ENCODE results near the gene ZACN. TPM values are rescaled to one million over a fixed set of nuclear protein-coding genes. Genes with fewer than 3 reads are reported as not detected.
A peak's percentile ranks its signal among the peaks of the same experiment; 100 is the strongest.

ZACN gene
- total RNA-seq, 2 experiments from 2014 or later, result 2.3 to 3.0 TPM

DNA sequence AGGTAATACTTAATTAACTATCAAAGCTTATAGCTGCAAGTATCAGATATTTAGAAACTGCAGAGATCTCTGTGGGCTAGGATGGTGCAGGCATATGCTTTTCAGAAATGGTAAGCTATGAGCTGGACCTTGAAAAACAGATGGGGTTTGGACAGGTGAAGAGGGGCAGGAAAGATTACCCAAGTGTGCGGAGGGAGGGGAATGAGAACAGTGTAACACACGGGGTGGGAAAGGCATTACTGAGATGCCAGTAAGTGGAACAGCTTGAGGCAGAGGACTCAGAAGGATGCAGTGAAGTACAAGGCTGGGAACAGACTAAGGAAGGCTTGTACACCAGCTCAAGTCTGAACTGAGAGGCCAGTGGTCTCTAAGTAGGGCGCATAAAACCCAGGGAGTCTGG, 29.7 kb upstream of the ZACN start:
- H3K4me1 Mint-ChIP-seq (ENCODE audit: low read depth), result peaks cover 19% of the 10 kb centered on the region
- no peaks in the 10 kb centered on the region for H3K27me3 Mint-ChIP-seq
- ATAC-seq (no peak), DNase-seq (no peak)
- ChIA-PET POLR2A (interaction anchor here (0.6 kb wide), 1 partner anchor 88 kb away, joined by 3 read pairs; no protein-coding TSS in a partner anchor), CTCF (interaction anchor here (0.8 to 1.8 kb wide), 3 partner anchors 35 to 347 kb away, joined by 3 to 5 read pairs (median 5); no protein-coding TSS in a partner anchor)
- TF ChIP-seq, protein P1, sequence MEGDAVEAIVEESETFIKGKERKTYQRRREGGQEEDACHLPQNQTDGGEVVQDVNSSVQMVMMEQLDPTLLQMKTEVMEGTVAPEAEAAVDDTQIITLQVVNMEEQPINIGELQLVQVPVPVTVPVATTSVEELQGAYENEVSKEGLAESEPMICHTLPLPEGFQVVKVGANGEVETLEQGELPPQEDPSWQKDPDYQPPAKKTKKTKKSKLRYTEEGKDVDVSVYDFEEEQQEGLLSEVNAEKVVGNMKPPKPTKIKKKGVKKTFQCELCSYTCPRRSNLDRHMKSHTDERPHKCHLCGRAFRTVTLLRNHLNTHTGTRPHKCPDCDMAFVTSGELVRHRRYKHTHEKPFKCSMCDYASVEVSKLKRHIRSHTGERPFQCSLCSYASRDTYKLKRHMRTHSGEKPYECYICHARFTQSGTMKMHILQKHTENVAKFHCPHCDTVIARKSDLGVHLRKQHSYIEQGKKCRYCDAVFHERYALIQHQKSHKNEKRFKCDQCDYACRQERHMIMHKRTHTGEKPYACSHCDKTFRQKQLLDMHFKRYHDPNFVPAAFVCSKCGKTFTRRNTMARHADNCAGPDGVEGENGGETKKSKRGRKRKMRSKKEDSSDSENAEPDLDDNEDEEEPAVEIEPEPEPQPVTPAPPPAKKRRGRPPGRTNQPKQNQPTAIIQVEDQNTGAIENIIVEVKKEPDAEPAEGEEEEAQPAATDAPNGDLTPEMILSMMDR (IDR thresholded peaks at IDR 0.05), result no peak
- intact Hi-C loops (cut with micrococcal nuclease), result no loop called here
- no peak overlapping the region for H3K4me3 Mint-ChIP-seq
- H3K9me3 Mint-ChIP-seq, result no peaks in the 10 kb centered on the region
- H3K27ac Mint-ChIP-seq, result peak overlapping the region; percentile 17
- peaks cover 64% of the 10 kb centered on the region for H3K36me3 Mint-ChIP-seq (ENCODE audit: low read depth)

DNA sequence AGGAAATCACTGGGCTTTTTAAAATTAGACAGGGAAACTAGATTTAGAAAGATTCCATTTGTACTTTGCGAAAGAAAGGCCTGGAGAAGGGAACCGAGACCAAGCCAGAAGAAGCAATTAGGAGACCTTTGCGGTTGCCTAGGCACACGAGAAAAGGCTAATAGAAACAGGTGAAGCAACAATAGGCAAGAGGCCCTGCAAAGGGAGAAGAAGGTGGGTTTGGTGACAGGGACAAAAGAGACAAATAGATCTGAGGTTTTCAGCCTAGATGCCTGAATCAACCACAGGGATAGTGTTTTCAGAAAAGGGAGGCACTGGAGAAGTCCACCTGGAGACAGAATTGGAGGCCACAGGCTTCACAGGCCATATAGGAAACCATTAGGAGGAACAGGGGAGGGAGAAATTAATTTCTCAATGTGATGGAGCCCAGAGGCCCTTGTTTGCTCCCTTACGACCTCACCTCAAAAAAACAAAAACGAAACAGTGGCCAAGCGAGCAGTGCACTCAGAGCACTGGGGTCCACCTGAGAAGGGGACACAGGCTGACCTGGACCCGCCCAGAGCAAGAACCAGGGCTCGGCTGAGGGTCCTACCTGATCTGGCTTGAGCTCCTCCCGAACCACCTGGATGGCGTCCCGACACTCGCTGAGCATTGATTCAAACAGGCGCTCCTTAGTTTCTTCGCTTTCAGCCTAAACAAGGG, 29.0 kb upstream of the ZACN start:
- no peaks in the 10 kb centered on the region for H3K27me3 Mint-ChIP-seq
- H3K36me3 Mint-ChIP-seq (ENCODE audit: low read depth), result peaks cover 59% of the 10 kb centered on the region
- ChIA-PET POLR2A (interaction anchor here (0.6 to 1.6 kb wide), 4 partner anchors 14 to 381 kb away, joined by 3 to 6 read pairs (median 4); no protein-coding TSS in a partner anchor), CTCF (interaction anchor here (0.8 to 1.8 kb wide), 4 partner anchors 35 to 347 kb away, joined by 3 to 5 read pairs (median 4); no protein-coding TSS in a partner anchor)
- peak overlapping the region; percentile 6 for H3K27ac Mint-ChIP-seq
- ATAC-seq, result no peak
- H3K9me3 Mint-ChIP-seq, result no peaks in the 10 kb centered on the region
- TF ChIP-seq, protein P1 (IDR thresholded peaks at IDR 0.05), result no peak
- no peak overlapping the region for H3K4me3 Mint-ChIP-seq
- DNase-seq, result no peak
- intact Hi-C loops (cut with micrococcal nuclease), result no loop called here
- H3K4me1 Mint-ChIP-seq (ENCODE audit: low read depth), result peaks cover 19% of the 10 kb centered on the region

DNA sequence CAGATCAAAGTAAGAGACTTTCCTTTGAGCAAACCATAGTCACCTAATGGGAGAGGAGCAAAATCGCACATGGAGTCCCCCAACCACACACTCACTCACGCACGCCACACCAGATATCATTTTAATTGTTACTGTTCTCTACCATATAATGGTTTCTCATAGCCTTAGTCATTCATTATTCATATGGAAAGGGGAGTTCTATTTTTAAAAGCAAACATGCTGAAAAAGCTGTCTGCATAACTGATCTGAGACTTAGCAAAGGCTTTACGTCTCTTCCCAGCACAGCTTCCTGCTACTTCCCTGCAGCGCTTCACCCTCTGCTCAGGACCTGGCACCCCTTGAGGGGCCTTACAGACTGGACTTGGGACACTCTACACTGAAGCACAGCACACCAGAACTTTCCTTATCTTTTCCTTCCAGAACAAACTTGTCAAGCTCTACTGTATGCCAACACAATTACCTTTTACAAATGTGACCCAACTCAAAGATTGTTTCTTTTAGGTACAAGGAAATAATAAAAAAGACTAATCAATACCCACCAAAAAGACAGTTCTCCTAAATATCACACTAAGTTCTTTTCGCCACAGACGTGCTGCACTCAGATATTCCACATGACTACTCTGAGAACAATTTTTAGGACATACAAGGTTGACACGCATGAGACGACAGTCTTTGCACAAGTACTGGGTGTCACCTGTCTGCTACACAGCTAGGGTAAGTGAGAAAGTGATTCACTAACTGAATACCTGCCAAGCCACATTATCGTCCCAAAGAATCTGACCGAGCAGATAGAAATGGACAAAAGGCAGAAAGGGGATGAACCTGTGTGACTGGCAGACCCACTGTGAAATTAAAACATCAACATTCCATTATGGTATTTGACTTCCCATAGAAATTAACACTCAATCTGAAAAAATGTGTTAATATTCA, 28.2 kb upstream of the ZACN start:
- peaks cover 19% of the 10 kb centered on the region for H3K4me1 Mint-ChIP-seq (ENCODE audit: low read depth)
- no peaks in the 10 kb centered on the region for H3K9me3 Mint-ChIP-seq
- ChIA-PET POLR2A (interaction anchor here (0.6 to 1.6 kb wide), 6 partner anchors 8 to 382 kb away, joined by 3 to 6 read pairs (median 4); partner anchors contain the start of gene GALR2), CTCF (interaction anchor here (0.7 to 1.5 kb wide), 2 partner anchors 31 to 36 kb away, joined by 3 to 4 read pairs; no protein-coding TSS in a partner anchor)
- H3K27ac Mint-ChIP-seq, result no peak overlapping the region
- no peak overlapping the region for H3K4me3 Mint-ChIP-seq
- peaks cover 53% of the 10 kb centered on the region for H3K36me3 Mint-ChIP-seq (ENCODE audit: low read depth)
- no peaks in the 10 kb centered on the region for H3K27me3 Mint-ChIP-seq
- intact Hi-C loops (cut with micrococcal nuclease), result no loop called here
- ATAC-seq (no peak), DNase-seq (no peak)
- TF ChIP-seq, protein P1 (IDR thresholded peaks at IDR 0.05), result no peak

DNA sequence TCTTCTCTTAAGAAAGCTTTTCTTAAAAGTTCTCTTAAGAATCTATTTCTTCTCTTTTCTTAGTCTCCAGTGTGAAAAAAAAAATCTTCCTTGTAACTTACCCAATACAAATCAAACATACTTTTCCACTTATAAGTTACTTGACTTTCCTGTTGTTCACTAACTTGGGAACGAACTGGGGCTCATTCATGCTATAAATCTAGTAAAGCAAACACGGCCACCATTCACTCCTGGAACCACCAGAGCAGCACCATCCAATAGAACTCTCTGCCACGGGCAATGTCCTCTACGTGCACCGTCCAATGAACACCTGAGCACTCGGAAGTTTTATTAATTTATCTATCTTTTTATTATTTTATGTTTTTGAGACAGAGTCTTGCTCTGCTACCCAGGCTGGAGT, 27.4 kb upstream of the ZACN start:
- Mint-ChIP-seq H3K4me1 (ENCODE audit: low read depth) (peaks cover 19% of the 10 kb centered on the region), H3K9me3 (no peaks in the 10 kb centered on the region), H3K27ac (peak overlapping the region; percentile 0), H3K4me3 (no peak overlapping the region), H3K36me3 (ENCODE audit: low read depth) (peaks cover 52% of the 10 kb centered on the region), H3K27me3 (no peaks in the 10 kb centered on the region)
- TF ChIP-seq, protein P1 (IDR thresholded peaks at IDR 0.05), result no peak
- ATAC-seq (no peak), DNase-seq (no peak)
- intact Hi-C loops (cut with micrococcal nuclease), result no loop called here
- CTCF ChIA-PET, result interaction anchor here (0.7 to 1.5 kb wide), 2 partner anchors 32 to 37 kb away, joined by 3 to 4 read pairs; no protein-coding TSS in a partner anchor
- POLR2A ChIA-PET, result interaction anchor here (0.9 to 1.6 kb wide), 3 partner anchors 10 to 23 kb away, joined by 3 to 6 read pairs (median 3); partner anchors contain the start of gene GALR2
